K562 (cell line): ENCODE measurements around the gene ZNF844. TPM values are rescaled to one million over a fixed set of nuclear protein-coding genes. Genes with fewer than 3 reads are reported as not detected.

Source experiments
- NR2C1 ChIP-seq, 2 experiments: fragments of 450-650 bp; IDR thresholded peaks; 2 replicates each; pipeline ENCODE4 v1.6.1; 2017; ENCODE audit warnings: mild to moderate bottlenecking in 2 of 2, antibody characterized with exemption in 1 of 2, inconsistent platforms in 1 of 2, missing compliant biosample characterization in 1 of 2, missing genetic modification characterization in 1 of 2
- NRF1 ChIP-seq, 2 experiments: fragments of 450-650 bp; IDR thresholded peaks in 1 of 2; conservative IDR thresholded peaks in 1 of 2; 2 replicates each; pipeline ENCODE4 v1.6.1; 2014; ENCODE audit warnings: mild to moderate bottlenecking in 2 of 2
- PHF8 ChIP-seq: fragments of 200-600 bp; sonication (generic); IDR thresholded peaks from 2 replicates; pipeline ENCODE4 v1.6.1; 2012; ENCODE audit warnings: mixed run types, mild to moderate bottlenecking, inconsistent platforms, low read length, moderate library complexity, borderline replicate concordance
- PTBP1 ChIP-seq: fragments of 200-400 bp; formaldehyde crosslinking; IDR thresholded peaks from 2 replicates; pipeline ENCODE4 v1.6.1; 2017; ENCODE audit warnings: low read depth, low read length
- REST ChIP-seq, 2 experiments: fragments of 450-650 bp; formaldehyde crosslinking in 1 of 2; IDR thresholded peaks; 2 replicates each; pipeline versions ENCODE4 v1.4.0 to v1.6.1; 2014 to 2020; ENCODE audit warnings: mild to moderate bottlenecking in 2 of 2, borderline replicate concordance in 1 of 2, low read depth in 1 of 2
- SLC30A9 ChIP-seq: fragments of 250-450 bp; sonication (Bioruptor Pico); IDR thresholded peaks from 2 replicates; pipeline ENCODE4 v1.8.0; 2022; ENCODE audit warnings: mild to moderate bottlenecking, moderate library complexity
- SPI1 ChIP-seq: IDR thresholded peaks from 2 replicates; pipeline ENCODE4 v1.6.1; 2011; ENCODE audit warnings: low read depth, low read length, control low read depth, borderline replicate concordance
- TAF1 ChIP-seq: IDR thresholded peaks from 2 replicates; pipeline ENCODE4 v1.6.1; 2011; ENCODE audit warnings: mild to moderate bottlenecking, low read length, moderate library complexity; ENCODE audit not compliant: insufficient read depth, control insufficient read depth, severe bottlenecking; ENCODE audit errors: extremely low read depth
- TRIM28 ChIP-seq: fragments of 450-650 bp; IDR thresholded peaks from 2 replicates; pipeline ENCODE4 v1.6.1; 2017
- ZNF12 ChIP-seq: sonication (generic); formaldehyde crosslinking; IDR thresholded peaks from 2 replicates; pipeline ENCODE4 v1.4.0; 2020; ENCODE audit warnings: mild to moderate bottlenecking, missing genetic modification reagents
- ZNF263 ChIP-seq: sonication (generic); formaldehyde crosslinking; IDR thresholded peaks from 2 replicates; pipeline ENCODE4 v1.8.0; 2022; ENCODE audit warnings: mild to moderate bottlenecking, missing genetic modification reagents, borderline replicate concordance
- polyA plus RNA-seq, 8 experiments: library from polyadenylated mRNA; depleted of rRNA in 4 of 8; stranded (reverse) in 5 of 8; unstranded in 3 of 8; fragments of >200 nt; fragmentation: Nextera tagmentation in 2 of 8; fragmentation: Illumina TruSeq in 1 of 8; extraction: Ambion mirVana in 2 of 8; extraction: Trizol in 1 of 8; gene quantifications; 2 replicates each; pipeline versions ENCODE4 v1.2.1 to v1.2.3, GENCODE V29; 2011 to 2014; ENCODE audit warnings: inconsistent platforms in 1 of 8, missing spikeins in 1 of 8
- total RNA-seq, 7 experiments: library from RNA; depleted of rRNA in 6 of 7; stranded (reverse); fragments of >200 nt in 6 of 7; fragmentation: Illumina TruSeq in 2 of 7; extraction: Trizol in 2 of 7; gene quantifications; 2 replicates each; pipeline versions ENCODE4 v1.2.1 to v1.2.3, GENCODE V29; 2011 to 2021; ENCODE audit warnings: low replicate concordance in 1 of 7

ZNF844 gene
- total and polyA plus RNA-seq, 9 of the 15 experiments (the other 6 are each of a cell fraction or from before 2014, with no cell fraction given): 0.80 to 4.5 (median 2.2) TPM

- TF ChIP-seq REST (IDR thresholded peaks at IDR 0.05; ENCODE audit: borderline replicate concordance): peak; percentile 90
- peak; percentile 25; the same call in 1 of the 2 replicates for TF ChIP-seq REST (CRISPR knock-in tag; IDR thresholded peaks at IDR 0.05; ENCODE audit: low read depth)
- TF ChIP-seq NRF1 (conservative IDR thresholded peaks at IDR 0.05 in 1 of 2, IDR thresholded peaks at IDR 0.05 in 1 of 2): peak in 1 of 2 experiments; percentile 41; a peak in 3 of 4 replicates
- TF ChIP-seq PHF8: peak; percentile 63; the same call in 1 of the 2 replicates
- TF ChIP-seq ZNF263 (CRISPR knock-in tag): 0 out of 2 replicates have a peak, but pooled peaks have one; percentile 51
- 0 out of 2 replicates have a peak, but pooled peaks have one; percentile 32 for TF ChIP-seq ZNF12 (CRISPR knock-in tag)
- TF ChIP-seq TAF1: peak; percentile 79
- no peak for TF ChIP-seq TRIM28
- no peak for TF ChIP-seq SLC30A9 (CRISPR knock-in tag)
- TF ChIP-seq NR2C1 (IDR thresholded peaks at IDR 0.05): no peak
- TF ChIP-seq NR2C1 (tag; IDR thresholded peaks at IDR 0.05): 0 out of 2 replicates have a peak, but pooled peaks have one; percentile 41
- peak; percentile 98 for TF ChIP-seq SPI1
- TF ChIP-seq PTBP1: 0 out of 2 replicates have a peak, but pooled peaks have one; percentile 40
Observed at GRCh38 chr19:12092065-12092867, 27.7 kb downstream of the ZNF844 start (continued).
